ENCODE measurements around the gene FRMD1. TPM values are rescaled to one million over a fixed set of nuclear protein-coding genes. Genes with fewer than 3 reads are reported as not detected.

Gene FRMD1
- polyA plus RNA-seq, 1 experiment, result not detected

- no peak for DNase-seq (ENCODE audit: low read depth, low spot score)
- CTCF ChIA-PET, result no interaction called here
- Histone ChIP-seq H3K4me3 (ENCODE audit: low read depth, low read length) (no peak overlapping the region), H3K9me3 (ENCODE audit: control insufficient read depth, insufficient read depth, low read length) (peaks cover 37% of the 10 kb centered on the region), H3K27me3 (ENCODE audit: control insufficient read depth, insufficient read depth, low read length) (no peaks in the 10 kb centered on the region), H3K27ac (ENCODE audit: low read depth, low read length) (no peak overlapping the region)
- no peak for TF ChIP-seq CTCF (IDR thresholded peaks at IDR 0.05; ENCODE audit: low read depth, low read length)
- POLR2A ChIA-PET, result no interaction called here
Observed at GRCh38 chr6:168118935-168119334, 39.9 kb upstream of the FRMD1 start.

GRCh38 chr6:168117942-168118341, 38.9 kb upstream of the FRMD1 start:
- H3K27me3 ChIP-seq (ENCODE audit: control insufficient read depth, insufficient read depth, low read length), result no peaks in the 10 kb centered on the region
- ChIA-PET CTCF (interaction anchor here (0.5 to 0.8 kb wide), 3 partner anchors 26 to 584 kb away, joined by 3 to 5 read pairs (median 5); no protein-coding TSS in a partner anchor), POLR2A (no interaction called here)
- no peak for DNase-seq (ENCODE audit: low read depth, low spot score)
- no peak overlapping the region for H3K27ac ChIP-seq (ENCODE audit: low read depth, low read length)
- no peak overlapping the region for H3K4me3 ChIP-seq (ENCODE audit: low read depth, low read length)
- peak; percentile 45 for TF ChIP-seq CTCF (IDR thresholded peaks at IDR 0.05; ENCODE audit: low read depth, low read length)
- peaks cover 37% of the 10 kb centered on the region for H3K9me3 ChIP-seq (ENCODE audit: control insufficient read depth, insufficient read depth, low read length)

GRCh38 chr6:168116975-168117899, 38.2 kb upstream of the FRMD1 start:
- Histone ChIP-seq H3K4me3 (ENCODE audit: low read depth, low read length) (no peak overlapping the region), H3K9me3 (ENCODE audit: control insufficient read depth, insufficient read depth, low read length) (peaks cover 36% of the 10 kb centered on the region), H3K27ac (ENCODE audit: low read depth, low read length) (no peak overlapping the region), H3K27me3 (ENCODE audit: control insufficient read depth, insufficient read depth, low read length) (no peaks in the 10 kb centered on the region)
- TF ChIP-seq CTCF (IDR thresholded peaks at IDR 0.05; ENCODE audit: low read depth, low read length), result no peak
- no peak for DNase-seq (ENCODE audit: low read depth, low spot score)
- CTCF ChIA-PET, result interaction anchor here (0.6 kb wide), 1 partner anchor 57 kb away, joined by 3 read pairs; no protein-coding TSS in a partner anchor
- POLR2A ChIA-PET, result no interaction called here

- ChIA-PET CTCF (no interaction called here), POLR2A (no interaction called here)
- no peak overlapping the region for H3K27ac ChIP-seq (ENCODE audit: low read depth, low read length)
- TF ChIP-seq CTCF (IDR thresholded peaks at IDR 0.05; ENCODE audit: low read depth, low read length), result no peak
- H3K27me3 ChIP-seq (ENCODE audit: control insufficient read depth, insufficient read depth, low read length), result no peaks in the 10 kb centered on the region
- no peak for DNase-seq (ENCODE audit: low read depth, low spot score)
- peaks cover 31% of the 10 kb centered on the region for H3K9me3 ChIP-seq (ENCODE audit: control insufficient read depth, insufficient read depth, low read length)
- H3K4me3 ChIP-seq (ENCODE audit: low read depth, low read length), result no peak overlapping the region
Observed at GRCh38 chr6:168116438-168116974, 37.5 kb upstream of the FRMD1 start.

Measured in AG04450 (cell line).